WERI-Rb-1 (cell line): ENCODE measurements around the gene PIAS4.

Experiments used
- DNase-seq: peaks from one replicate; pipeline ENCODE4 v3.0.0-alpha.2; 2020
- H3K27ac ChIP-seq: fragments of 250-450 bp; sonication (Bioruptor Pico); 2 replicates; pipeline ENCODE4 v1.5.1; 2020; ENCODE audit warnings: mild to moderate bottlenecking, moderate library complexity
- H3K27me3 ChIP-seq: fragments of 250-450 bp; sonication (Bioruptor Pico); 2 replicates; pipeline ENCODE4 v1.5.1; 2021; ENCODE audit warnings: mild to moderate bottlenecking, low read depth, moderate library complexity; ENCODE audit not compliant: insufficient read depth, severe bottlenecking
- H3K36me3 ChIP-seq: fragments of 250-450 bp; sonication (Bioruptor Pico); 2 replicates; pipeline ENCODE4 v1.5.1; 2020; ENCODE audit warnings: mild to moderate bottlenecking, moderate library complexity
- H3K4me3 ChIP-seq: 2 replicates; pipeline ENCODE4 v1.5.1; 2011; ENCODE audit warnings: low read depth, mild to moderate bottlenecking, control low read depth, low read length
- H3K9me3 ChIP-seq: fragments of 250-450 bp; sonication (Bioruptor Pico); 2 replicates; pipeline ENCODE4 v1.5.1; 2021; ENCODE audit warnings: mild to moderate bottlenecking, moderate library complexity; ENCODE audit not compliant: severe bottlenecking
- TF ChIP-seq, protein P1 (sequence below): IDR thresholded peaks from 2 replicates; pipeline ENCODE4 v1.5.1; 2011; ENCODE audit warnings: low read depth, mild to moderate bottlenecking, control low read depth, inconsistent platforms, low read length

Gene PIAS4

GRCh38 chr19:4027146-4027545, 19.6 kb downstream of the PIAS4 start:
- no peak for DNase-seq
- Histone ChIP-seq H3K4me3 (no peak overlapping the region), H3K27me3 (no peaks in the 10 kb centered on the region), H3K36me3 (peaks cover 55% of the 10 kb centered on the region), H3K9me3 (no peaks in the 10 kb centered on the region), H3K27ac (no peak overlapping the region)
- TF ChIP-seq, protein P1, sequence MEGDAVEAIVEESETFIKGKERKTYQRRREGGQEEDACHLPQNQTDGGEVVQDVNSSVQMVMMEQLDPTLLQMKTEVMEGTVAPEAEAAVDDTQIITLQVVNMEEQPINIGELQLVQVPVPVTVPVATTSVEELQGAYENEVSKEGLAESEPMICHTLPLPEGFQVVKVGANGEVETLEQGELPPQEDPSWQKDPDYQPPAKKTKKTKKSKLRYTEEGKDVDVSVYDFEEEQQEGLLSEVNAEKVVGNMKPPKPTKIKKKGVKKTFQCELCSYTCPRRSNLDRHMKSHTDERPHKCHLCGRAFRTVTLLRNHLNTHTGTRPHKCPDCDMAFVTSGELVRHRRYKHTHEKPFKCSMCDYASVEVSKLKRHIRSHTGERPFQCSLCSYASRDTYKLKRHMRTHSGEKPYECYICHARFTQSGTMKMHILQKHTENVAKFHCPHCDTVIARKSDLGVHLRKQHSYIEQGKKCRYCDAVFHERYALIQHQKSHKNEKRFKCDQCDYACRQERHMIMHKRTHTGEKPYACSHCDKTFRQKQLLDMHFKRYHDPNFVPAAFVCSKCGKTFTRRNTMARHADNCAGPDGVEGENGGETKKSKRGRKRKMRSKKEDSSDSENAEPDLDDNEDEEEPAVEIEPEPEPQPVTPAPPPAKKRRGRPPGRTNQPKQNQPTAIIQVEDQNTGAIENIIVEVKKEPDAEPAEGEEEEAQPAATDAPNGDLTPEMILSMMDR = no peak

DNA sequence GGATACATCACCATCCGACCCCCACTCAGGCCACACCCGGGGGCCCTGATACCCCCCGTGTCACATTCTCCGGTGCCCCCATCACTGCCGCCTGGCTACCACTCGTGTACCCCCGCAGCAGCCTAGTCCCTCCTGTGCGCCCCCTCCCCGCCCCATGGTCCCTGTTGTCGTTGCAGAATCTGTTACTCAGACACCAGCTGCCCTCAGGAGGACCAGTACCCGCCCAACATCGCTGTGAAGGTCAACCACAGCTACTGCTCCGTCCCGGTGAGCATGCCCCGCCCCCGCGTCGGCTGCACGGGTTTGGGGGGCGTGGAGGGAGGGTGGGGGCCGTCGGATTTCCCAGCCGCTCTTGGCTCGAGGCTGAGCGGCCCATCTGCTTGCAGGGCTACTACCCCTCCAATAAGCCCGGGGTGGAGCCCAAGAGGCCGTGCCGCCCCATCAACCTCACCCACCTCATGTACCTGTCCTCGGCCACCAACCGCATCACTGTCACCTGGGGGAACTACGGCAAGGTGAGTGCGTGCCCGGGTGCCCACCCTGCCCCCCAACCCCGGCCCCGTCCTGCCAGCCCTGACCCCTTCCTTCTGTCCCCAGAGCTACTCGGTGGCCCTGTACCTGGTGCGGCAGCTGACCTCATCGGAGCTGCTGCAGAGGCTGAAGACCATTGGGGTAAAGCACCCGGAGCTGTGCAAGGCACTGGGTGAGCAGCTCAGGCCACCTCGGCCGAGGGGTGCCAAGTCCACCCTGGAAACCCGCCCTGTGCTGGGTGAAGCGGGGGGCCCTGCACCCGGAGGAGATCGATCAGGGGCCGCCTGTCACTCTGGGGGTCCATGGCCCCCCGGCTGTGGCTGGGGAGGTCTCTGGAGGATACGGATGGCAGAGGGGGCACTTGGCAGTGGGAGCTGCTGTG, 21.1 kb downstream of the PIAS4 start:
- TF ChIP-seq, protein P1 = no peak
- H3K27ac ChIP-seq = no peak overlapping the region
- no peaks in the 10 kb centered on the region for H3K9me3 ChIP-seq
- H3K27me3 ChIP-seq = no peaks in the 10 kb centered on the region
- peaks cover 64% of the 10 kb centered on the region for H3K36me3 ChIP-seq
- no peak overlapping the region for H3K4me3 ChIP-seq
- DNase-seq = no peak

DNA sequence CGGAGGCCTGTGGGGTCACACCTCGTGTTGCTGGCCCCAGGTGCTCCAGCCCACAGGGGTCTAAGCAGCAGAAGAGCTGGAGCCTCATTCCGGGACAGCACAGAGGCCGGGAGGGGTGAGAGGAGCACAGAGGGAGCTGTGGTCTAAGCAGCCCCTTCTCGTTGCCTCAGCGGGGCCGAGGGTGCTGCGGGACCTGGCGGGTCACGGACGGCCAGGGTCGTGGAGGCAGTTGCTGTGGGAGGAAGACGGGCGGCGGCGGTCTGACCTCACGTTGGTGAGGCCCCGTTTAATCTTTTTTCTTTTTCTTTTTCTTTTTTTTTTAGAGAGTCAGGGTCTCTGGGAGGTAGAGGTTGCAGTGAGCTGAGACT, 21.7 kb downstream of the PIAS4 start:
- no peak for DNase-seq
- Histone ChIP-seq H3K27ac (no peak overlapping the region), H3K27me3 (no peaks in the 10 kb centered on the region), H3K9me3 (no peaks in the 10 kb centered on the region), H3K36me3 (peaks cover 64% of the 10 kb centered on the region), H3K4me3 (no peak overlapping the region)
- TF ChIP-seq, protein P1 = no peak

- DNase-seq = no peak
- H3K36me3 ChIP-seq = peaks cover 65% of the 10 kb centered on the region
- no peaks in the 10 kb centered on the region for H3K27me3 ChIP-seq
- no peak overlapping the region for H3K27ac ChIP-seq
- TF ChIP-seq, protein P1 = no peak
- H3K4me3 ChIP-seq = no peak overlapping the region
- no peaks in the 10 kb centered on the region for H3K9me3 ChIP-seq
Measured at GRCh38 chr19:4030552-4030951, 23.0 kb downstream of the PIAS4 start.

- Histone ChIP-seq H3K36me3 (peaks cover 63% of the 10 kb centered on the region), H3K9me3 (no peaks in the 10 kb centered on the region), H3K27me3 (no peaks in the 10 kb centered on the region), H3K4me3 (no peak overlapping the region), H3K27ac (no peak overlapping the region)
- TF ChIP-seq, protein P1 = no peak
- DNase-seq = no peak
Measured at GRCh38 chr19:4030981-4031380, 23.4 kb downstream of the PIAS4 start.
